Neural progenitor cell (in vitro differentiated cells): Measurements from ENCODE around the gene SPATA24. TPM values are rescaled to one million over a fixed set of nuclear protein-coding genes. Genes with fewer than 3 reads are reported as not detected.

Experiments
- DNase-seq: peaks from one replicate; pipeline ENCODE4 v3.0.0-alpha.2; 2016; ENCODE audit warnings: low spot score
- H2AFZ ChIP-seq: fragments of 200-600 bp; sonication (generic); replicated peaks from 2 replicates; pipeline ENCODE4 v1.6.1; 2016; ENCODE audit warnings: antibody characterized with exemption
- H3F3A ChIP-seq: fragments of 200-600 bp; sonication (generic); 2 replicates; pipeline ENCODE4 v1.6.1; 2016; ENCODE audit warnings: antibody characterized with exemption, low read depth
- H3K27ac ChIP-seq: fragments of 200-600 bp; sonication (generic); 2 replicates; pipeline ENCODE4 v1.5.1; 2016; ENCODE audit warnings: mild to moderate bottlenecking
- H3K27me3 ChIP-seq: fragments of 200-600 bp; sonication (generic); 2 replicates; pipeline ENCODE4 v1.6.1; 2016; ENCODE audit warnings: mild to moderate bottlenecking, moderate library complexity
- H3K36me3 ChIP-seq: fragments of 200-600 bp; sonication (generic); 2 replicates; pipeline ENCODE4 v1.5.1; 2016
- H3K4me1 ChIP-seq: fragments of 200-600 bp; sonication (generic); 2 replicates; pipeline ENCODE4 v1.6.1; 2016; ENCODE audit warnings: mixed run types
- H3K4me2 ChIP-seq: fragments of 200-600 bp; sonication (generic); 2 replicates; pipeline ENCODE4 v1.6.1; 2016
- H3K4me3 ChIP-seq: fragments of 200-600 bp; sonication (generic); 2 replicates; pipeline ENCODE4 v1.5.1; 2016
- H3K79me2 ChIP-seq: fragments of 200-600 bp; sonication (generic); 2 replicates; pipeline ENCODE4 v1.6.1; 2016; ENCODE audit warnings: low read depth
- H3K9ac ChIP-seq: fragments of 200-600 bp; sonication (generic); 2 replicates; pipeline ENCODE4 v1.6.1; 2016
- H3K9me3 ChIP-seq: fragments of 200-600 bp; sonication (generic); 2 replicates; pipeline ENCODE4 v1.5.1; 2016; ENCODE audit warnings: low read depth
- H4K20me1 ChIP-seq: fragments of 200-600 bp; sonication (generic); 2 replicates; pipeline ENCODE4 v1.6.1; 2016; ENCODE audit warnings: low read depth
- H3K27ac Mint-ChIP-seq: 3 replicates; pipeline ENCODE4 v1.8.0; 2021; ENCODE audit warnings: mixed read lengths
- H3K27me3 Mint-ChIP-seq: 2 replicates; pipeline ENCODE4 v1.8.0; 2022; ENCODE audit warnings: low read depth, mild to moderate bottlenecking, inconsistent platforms, moderate library complexity, mixed read lengths; ENCODE audit not compliant: insufficient read depth
- H3K36me3 Mint-ChIP-seq: 3 replicates; pipeline ENCODE4 v1.8.0; 2021; ENCODE audit warnings: mixed read lengths
- H3K4me1 Mint-ChIP-seq: 3 replicates; pipeline ENCODE4 v1.8.0; 2021; ENCODE audit warnings: mixed read lengths
- H3K4me3 Mint-ChIP-seq: 3 replicates; pipeline ENCODE4 v1.8.0; 2021; ENCODE audit warnings: mild to moderate bottlenecking, moderate library complexity, mixed read lengths
- H3K9me3 Mint-ChIP-seq: 3 replicates; pipeline ENCODE4 v1.8.0; 2020; ENCODE audit warnings: mixed read lengths
- CTCF ChIP-seq: fragments of 200-600 bp; sonication (generic); IDR thresholded peaks from 2 replicates; pipeline ENCODE4 v1.5.1; 2017; ENCODE audit warnings: antibody characterized with exemption, mild to moderate bottlenecking
- EZH2 ChIP-seq: fragments of 200-600 bp; sonication (generic); IDR thresholded peaks from 2 replicates; pipeline ENCODE4 v1.6.1; 2017; ENCODE audit warnings: antibody characterized with exemption, mild to moderate bottlenecking, moderate library complexity
- EZH2phosphoT487 ChIP-seq: fragments of 200-600 bp; sonication (generic); IDR thresholded peaks from 2 replicates; pipeline ENCODE4 v1.6.1; 2017; ENCODE audit warnings: antibody characterized with exemption
- total RNA-seq: library from RNA; depleted of rRNA; stranded (reverse); fragments of >200 nt; gene quantifications from 2 replicates; pipeline ENCODE4 v1.2.3, GENCODE V29; 2015; ENCODE audit warnings: low replicate concordance

SPATA24 gene
- total RNA-seq, 1 donor from 2014 or later: 15.2 TPM

DNA sequence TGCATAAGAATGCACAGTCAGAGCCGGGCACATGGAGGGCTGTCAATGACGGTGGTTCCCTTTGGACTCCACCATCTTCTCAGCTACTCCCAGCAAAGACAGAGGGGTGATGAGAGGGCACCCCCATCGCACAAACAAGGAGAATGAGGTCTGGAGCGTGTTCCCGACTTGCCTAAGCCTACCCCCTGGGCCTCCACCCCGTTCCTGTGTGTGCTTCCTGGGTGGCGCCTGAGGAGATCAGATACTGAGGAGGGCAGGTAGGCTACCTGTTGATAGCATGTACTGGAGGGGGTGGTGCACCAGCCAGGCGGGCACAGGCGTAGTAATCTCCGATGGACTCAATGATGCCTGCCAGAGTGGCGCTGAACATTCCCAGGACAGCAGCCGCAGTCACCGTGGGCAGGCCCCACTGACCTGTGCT, 24.9 kb downstream of the SPATA24 start:
- no peak overlapping the region for H2AFZ ChIP-seq
- Mint-ChIP-seq H3K27me3 (peaks cover 5% of the 10 kb centered on the region), H3K27ac (no peak overlapping the region), H3K4me1 (peaks cover 10% of the 10 kb centered on the region), H3K36me3 (peaks cover 3% of the 10 kb centered on the region), H3K4me3 (no peak overlapping the region), H3K9me3 (no peaks in the 10 kb centered on the region)
- no peaks in the 10 kb centered on the region for H3K4me1 ChIP-seq
- H3K9me3 ChIP-seq: no peaks in the 10 kb centered on the region
- H3K9ac ChIP-seq: no peak overlapping the region
- H3K79me2 ChIP-seq: no peaks in the 10 kb centered on the region
- H3K36me3 ChIP-seq: no peaks in the 10 kb centered on the region
- H3K4me3 ChIP-seq: no peak overlapping the region
- H3F3A ChIP-seq: no peaks in the 10 kb centered on the region
- TF ChIP-seq CTCF (no peak), EZH2phosphoT487 (no peak), EZH2 (no peak)
- DNase-seq: no peak
- no peak overlapping the region for H3K27ac ChIP-seq
- no peaks in the 10 kb centered on the region for H3K27me3 ChIP-seq
- no peak overlapping the region for H3K4me2 ChIP-seq
- H4K20me1 ChIP-seq: no peaks in the 10 kb centered on the region

- H3K4me2 ChIP-seq: no peak overlapping the region
- no peaks in the 10 kb centered on the region for H3K27me3 ChIP-seq
- TF ChIP-seq CTCF (no peak), EZH2phosphoT487 (no peak), EZH2 (no peak)
- no peaks in the 10 kb centered on the region for H3K36me3 ChIP-seq
- peaks cover under 1% of the 10 kb centered on the region for H3F3A ChIP-seq
- no peak for DNase-seq
- no peak overlapping the region for H3K4me3 ChIP-seq
- Mint-ChIP-seq H3K9me3 (no peaks in the 10 kb centered on the region), H3K27ac (no peak overlapping the region), H3K4me3 (no peak overlapping the region), H3K4me1 (peaks cover 8% of the 10 kb centered on the region), H3K36me3 (peaks cover 4% of the 10 kb centered on the region), H3K27me3 (peaks cover 7% of the 10 kb centered on the region)
- no peak overlapping the region for H3K27ac ChIP-seq
- no peak overlapping the region for H2AFZ ChIP-seq
- H3K79me2 ChIP-seq: no peaks in the 10 kb centered on the region
- no peaks in the 10 kb centered on the region for H3K9me3 ChIP-seq
- H3K4me1 ChIP-seq: no peaks in the 10 kb centered on the region
- no peaks in the 10 kb centered on the region for H4K20me1 ChIP-seq
- H3K9ac ChIP-seq: no peak overlapping the region
Observed at GRCh38 chr5:139378101-139378825, 25.6 kb downstream of the SPATA24 start.

DNA sequence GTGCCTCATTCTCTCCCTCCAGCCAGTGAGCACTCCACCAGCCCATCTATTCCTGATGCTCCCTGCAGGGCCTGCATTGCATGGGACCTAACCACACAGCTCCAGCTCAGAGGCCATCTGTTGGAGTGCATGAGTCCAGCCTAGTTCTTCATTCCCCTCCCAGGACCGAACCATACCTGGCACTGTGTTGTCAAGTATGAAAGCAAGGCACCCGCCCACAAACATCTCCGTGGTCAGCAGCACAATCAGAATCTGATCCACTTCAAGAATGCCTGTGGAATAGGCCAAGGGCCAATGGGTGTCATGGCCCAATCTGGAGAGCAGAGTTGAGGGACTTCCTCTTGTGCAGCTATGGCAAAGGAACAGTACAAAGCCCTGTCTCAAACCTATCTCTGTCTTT, 26.7 kb downstream of the SPATA24 start:
- Mint-ChIP-seq H3K4me3 (no peak overlapping the region), H3K4me1 (peaks cover 7% of the 10 kb centered on the region), H3K27ac (peak overlapping the region; percentile 67), H3K27me3 (peaks cover 7% of the 10 kb centered on the region), H3K36me3 (peaks cover 8% of the 10 kb centered on the region), H3K9me3 (no peaks in the 10 kb centered on the region)
- Histone ChIP-seq H3K27me3 (no peaks in the 10 kb centered on the region), H3K9ac (no peak overlapping the region), H3K27ac (no peak overlapping the region), H3K4me1 (no peaks in the 10 kb centered on the region), H3K9me3 (no peaks in the 10 kb centered on the region), H2AFZ (no peak overlapping the region), H4K20me1 (no peaks in the 10 kb centered on the region), H3K36me3 (no peaks in the 10 kb centered on the region), H3K4me2 (no peak overlapping the region), H3K4me3 (no peak overlapping the region), H3F3A (peaks cover 5% of the 10 kb centered on the region), H3K79me2 (no peaks in the 10 kb centered on the region)
- DNase-seq: no peak
- TF ChIP-seq EZH2phosphoT487: no peak

DNA sequence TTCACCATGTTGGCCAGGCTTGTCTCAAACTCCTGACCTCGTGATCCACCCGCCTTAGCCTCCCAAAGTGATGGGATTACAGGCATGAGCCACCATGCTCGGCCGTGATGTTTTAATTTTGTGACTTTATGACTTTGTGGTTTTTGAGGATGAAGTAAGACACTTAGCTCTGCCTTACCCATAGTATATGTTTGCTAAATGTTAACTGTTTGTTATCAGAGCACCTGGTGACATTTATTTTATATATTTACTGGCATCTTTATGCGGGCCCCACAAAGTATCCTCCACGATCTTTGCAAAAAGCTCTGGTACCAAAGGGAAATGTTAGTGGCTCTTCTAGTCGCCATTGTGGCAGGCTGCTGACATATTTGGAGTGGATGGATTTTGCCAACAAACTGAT, 27.5 kb downstream of the SPATA24 start:
- Mint-ChIP-seq H3K9me3 (no peaks in the 10 kb centered on the region), H3K36me3 (peaks cover 13% of the 10 kb centered on the region), H3K27ac (no peak overlapping the region), H3K4me1 (peaks cover 7% of the 10 kb centered on the region), H3K4me3 (no peak overlapping the region), H3K27me3 (peaks cover 7% of the 10 kb centered on the region)
- Histone ChIP-seq H3K27me3 (no peaks in the 10 kb centered on the region), H3K9ac (no peak overlapping the region), H3K36me3 (no peaks in the 10 kb centered on the region), H2AFZ (no peak overlapping the region), H3K79me2 (no peaks in the 10 kb centered on the region), H3K9me3 (no peaks in the 10 kb centered on the region), H3K4me1 (no peaks in the 10 kb centered on the region), H3K4me3 (no peak overlapping the region), H4K20me1 (peaks cover under 1% of the 10 kb centered on the region), H3K4me2 (no peak overlapping the region), H3K27ac (no peak overlapping the region), H3F3A (peaks cover 5% of the 10 kb centered on the region)
- no peak for DNase-seq
- TF ChIP-seq EZH2: no peak
- no peak for TF ChIP-seq CTCF
- TF ChIP-seq EZH2phosphoT487: no peak
